ENCODE measurements around the gene GBP2.
"Not testable (repeated sequence)": the region's sequence is repeated elsewhere in the genome, so short reads cannot be mapped to it uniquely, and the experiment has no call there.

GBP2 gene, protein sequence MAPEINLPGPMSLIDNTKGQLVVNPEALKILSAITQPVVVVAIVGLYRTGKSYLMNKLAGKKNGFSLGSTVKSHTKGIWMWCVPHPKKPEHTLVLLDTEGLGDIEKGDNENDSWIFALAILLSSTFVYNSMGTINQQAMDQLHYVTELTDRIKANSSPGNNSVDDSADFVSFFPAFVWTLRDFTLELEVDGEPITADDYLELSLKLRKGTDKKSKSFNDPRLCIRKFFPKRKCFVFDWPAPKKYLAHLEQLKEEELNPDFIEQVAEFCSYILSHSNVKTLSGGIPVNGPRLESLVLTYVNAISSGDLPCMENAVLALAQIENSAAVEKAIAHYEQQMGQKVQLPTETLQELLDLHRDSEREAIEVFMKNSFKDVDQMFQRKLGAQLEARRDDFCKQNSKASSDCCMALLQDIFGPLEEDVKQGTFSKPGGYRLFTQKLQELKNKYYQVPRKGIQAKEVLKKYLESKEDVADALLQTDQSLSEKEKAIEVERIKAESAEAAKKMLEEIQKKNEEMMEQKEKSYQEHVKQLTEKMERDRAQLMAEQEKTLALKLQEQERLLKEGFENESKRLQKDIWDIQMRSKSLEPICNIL

DNA sequence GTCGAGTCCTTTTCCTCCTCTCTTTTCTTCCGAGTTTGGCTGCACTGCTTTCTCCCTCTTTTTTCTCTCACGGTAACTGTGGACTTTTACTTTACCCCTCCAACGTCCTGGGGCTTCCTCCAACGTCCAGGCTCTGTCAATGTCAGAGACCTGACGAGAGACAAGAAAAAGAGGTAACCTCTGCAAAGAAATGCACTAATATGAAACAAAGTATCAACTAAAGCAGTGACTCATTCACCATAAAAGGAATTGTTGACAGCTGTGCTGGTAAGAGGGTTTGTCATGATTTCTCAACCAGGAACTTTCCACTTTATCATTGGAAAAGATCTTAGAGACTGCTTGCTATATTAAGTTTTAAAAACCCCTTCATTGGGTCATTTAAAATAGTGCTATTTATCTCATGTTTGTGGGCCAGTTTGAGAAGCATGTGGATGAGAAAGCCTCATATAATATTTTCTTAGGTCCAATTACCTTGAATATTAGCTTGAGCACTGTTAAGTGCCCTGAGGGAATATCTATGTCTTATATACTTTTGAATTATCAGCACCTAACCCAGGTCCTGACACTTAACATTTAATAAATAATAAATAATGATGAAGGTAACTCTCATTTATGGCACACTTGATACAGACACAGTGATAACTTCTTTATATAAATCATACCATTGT is at the start of gene GBP2:
Gene GBP2, minus strand, starts transcription at position 202 of the 668 bp plus-strand sequence. CDS start 4,148 bp downstream, outside the sequence.
- DNase-seq (ENCODE audit: low spot score), result peak; percentile 81

DNA sequence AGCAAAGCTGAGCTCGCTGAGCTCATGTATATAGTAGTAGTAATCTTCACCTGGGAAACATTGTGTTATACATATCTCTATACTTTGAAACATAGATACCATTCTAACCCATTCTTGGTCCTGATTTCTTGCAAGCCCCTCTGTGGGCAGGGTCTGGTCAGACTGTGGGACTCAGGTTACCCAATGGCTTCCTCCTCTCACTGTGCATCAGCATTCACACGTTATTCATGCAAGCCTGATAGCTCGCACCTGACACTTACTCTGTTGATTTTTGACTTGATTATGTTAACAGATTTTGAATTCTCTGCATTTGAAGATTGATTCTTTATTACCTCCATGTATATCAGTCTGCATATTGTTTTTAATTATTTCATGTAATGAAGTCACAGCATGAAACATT is 48.6 kb upstream of the GBP2 start:
- DNase-seq (ENCODE audit: low spot score), result no peak

DNA sequence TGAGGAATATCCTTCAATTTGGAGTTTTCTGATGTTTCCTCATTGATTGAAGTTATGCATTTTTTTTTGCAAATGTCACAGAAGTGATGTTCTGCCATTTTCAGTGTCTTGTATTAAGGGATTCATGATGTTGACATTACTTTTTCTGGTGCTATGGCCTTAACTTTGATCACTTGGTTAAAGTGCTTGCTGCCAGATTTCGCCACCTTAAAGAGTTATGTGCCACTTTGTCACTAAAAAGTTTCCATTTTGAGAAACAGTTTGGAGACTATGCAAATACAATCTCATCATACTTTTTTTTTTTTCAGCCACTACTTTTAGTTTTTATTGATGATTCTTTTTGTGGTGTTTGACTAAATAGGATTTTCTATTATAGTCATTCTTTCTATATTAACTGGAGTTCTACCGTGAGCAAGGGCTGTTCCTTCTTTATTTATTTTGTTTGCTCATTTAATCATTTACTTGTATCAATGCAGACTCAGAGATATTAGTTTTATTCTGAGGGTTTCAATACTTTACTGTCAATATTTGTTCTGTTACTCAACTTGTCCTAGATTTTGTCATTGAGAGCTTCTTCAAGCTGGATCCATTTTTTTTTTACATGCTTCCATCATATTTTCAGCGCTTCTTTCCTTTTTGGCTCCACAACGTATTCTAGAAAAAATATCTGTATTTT is 46.7 kb upstream of the GBP2 start:
- DNase-seq (ENCODE audit: low spot score), result no peak

DNA sequence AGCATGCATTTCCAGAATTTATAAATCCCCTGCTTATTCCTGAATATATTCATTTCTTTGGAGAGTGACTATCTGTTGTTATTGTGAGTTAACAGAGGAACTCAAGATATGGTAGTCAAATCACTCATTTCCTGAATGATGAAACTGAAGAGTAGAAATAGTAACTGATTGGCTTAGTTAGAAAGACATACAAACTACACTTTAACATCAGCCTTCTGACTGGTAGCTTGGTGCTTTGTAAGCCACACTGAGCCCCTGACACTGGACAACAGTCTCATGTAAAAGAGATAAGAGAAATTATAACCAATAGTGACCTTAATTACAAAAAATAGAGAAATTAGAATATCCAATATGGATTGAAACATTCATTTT is 45.1 kb upstream of the GBP2 start:
- DNase-seq (ENCODE audit: low spot score), result no peak

DNA sequence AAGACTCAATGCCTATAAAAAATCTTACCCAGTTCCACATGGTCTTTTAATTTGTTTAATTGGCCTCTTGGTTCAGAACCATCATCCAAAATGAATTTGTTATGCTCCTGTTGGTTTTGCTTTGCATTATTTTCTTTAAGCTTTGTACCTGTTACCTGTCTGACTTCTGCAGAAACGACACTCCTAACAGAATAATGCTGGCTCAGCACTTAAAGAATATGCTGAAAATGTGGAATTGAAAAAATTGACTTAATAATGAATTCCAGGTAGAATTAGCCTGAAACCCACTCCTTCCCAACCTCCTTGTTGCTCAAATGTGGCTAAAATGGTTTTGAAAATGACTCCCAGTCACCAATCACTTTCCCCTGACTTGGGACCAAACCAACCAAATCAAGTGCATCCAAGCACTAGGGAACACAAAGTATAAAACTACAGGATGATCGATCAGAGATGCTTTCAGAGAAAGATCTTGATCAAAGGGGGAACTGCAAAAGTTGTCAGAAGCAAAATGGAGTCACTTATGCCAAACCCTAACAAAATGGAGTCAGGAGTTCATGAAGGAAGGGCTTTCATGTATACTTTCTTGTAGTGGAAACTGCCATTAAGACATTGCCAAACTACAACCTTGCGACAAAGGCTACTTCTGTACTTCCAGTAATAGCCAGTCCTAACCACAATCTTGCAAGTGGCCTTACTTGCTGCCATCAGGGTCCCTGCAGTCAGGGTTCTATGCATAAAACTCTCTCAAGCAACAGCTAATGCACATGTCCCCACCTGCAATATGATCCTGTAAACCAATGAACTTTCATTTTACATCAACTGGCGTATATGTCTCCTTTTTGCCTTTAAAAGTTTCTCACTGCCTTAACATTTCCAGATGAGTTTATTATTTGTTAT is 44.5 kb upstream of the GBP2 start:
- no peak for DNase-seq (ENCODE audit: low spot score)

DNA sequence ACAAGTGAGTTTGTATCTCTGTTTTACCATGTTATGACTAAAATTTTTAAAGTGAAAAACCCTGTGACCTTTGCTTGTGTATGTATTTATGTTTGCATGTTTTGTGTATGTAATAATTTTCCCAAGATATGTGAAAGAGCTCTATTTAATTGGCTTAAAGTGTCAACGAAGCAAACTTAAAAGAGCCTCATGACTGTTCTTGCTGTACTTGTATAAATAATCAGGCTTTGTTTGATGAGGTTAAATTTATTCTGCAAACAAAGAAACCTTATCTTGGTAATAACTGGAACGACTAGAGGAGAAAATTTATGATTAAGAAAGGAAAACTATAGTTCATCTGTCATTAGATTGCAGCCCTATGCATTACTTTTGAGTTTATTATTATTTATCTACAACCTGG is 43.3 kb upstream of the GBP2 start:
- DNase-seq (ENCODE audit: low spot score), result no peak

DNA sequence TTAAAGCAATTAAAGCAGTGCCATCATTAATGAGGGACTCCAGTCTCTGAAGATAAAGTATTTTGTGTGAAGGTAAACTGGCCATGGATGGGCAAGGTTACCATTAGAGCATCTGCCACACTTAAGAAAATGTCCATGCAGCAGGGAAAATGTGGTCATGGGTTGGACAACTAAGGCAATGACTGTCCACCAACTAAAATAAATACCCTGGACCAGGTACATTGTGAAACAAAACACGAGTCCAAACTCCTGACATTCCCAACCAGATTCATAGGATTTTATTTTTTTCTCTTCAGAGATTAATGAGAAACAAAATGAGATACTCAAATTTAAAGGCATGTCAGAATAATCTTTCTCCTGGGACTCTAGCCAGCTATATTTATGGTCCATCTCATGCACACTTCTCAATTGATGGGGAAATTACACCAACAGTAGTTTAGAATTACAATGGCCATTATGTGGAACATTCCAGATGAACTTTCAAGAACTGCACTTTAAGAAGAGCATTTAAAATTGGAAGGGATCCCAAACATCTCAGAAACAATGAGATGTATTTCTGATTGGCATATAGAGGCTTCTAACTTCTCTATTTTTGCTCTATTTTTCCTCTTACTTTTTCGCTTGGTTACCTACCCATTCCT is 41.8 kb upstream of the GBP2 start:
- no peak for DNase-seq (ENCODE audit: low spot score)

DNA sequence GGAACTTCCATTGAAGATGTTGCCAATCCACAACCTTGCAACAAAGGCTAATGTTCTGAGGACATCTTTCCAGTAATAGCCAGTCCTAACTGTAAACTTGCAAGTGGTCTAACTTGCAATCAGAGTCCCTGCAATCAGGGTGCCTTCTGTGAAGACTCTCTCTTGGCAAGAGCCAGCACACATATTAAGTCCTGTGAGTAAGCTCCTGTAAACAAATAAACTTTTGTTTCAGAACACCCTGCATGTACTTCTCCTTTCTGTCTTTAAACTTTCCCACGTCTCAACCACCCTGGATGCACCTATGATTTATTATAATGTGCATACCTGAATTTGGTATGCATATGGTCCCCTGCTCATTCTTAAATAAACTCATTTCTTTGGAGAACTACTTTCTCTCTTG is 40.8 kb upstream of the GBP2 start:
- peak; percentile 3 for DNase-seq (ENCODE audit: low spot score)

DNA sequence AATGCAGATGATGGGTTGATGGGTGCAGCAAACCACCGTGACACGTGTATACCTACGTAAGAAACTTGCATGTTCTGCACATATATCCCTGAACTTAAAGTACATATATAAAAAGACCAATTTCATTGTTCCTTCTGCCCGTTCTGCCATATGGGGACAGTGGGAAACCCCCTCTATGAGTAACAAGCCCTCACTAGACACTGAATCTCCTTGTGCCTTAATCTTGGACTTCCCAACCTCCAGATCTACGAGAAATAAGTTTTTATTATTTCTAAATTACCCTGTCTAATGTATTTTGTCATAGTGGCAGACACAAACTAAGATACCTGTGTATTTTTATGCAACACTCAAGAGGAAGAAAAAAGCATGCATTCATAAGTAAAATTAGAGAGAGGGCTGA is 39.9 kb upstream of the GBP2 start:
- DNase-seq (ENCODE audit: low spot score), result no peak

DNA sequence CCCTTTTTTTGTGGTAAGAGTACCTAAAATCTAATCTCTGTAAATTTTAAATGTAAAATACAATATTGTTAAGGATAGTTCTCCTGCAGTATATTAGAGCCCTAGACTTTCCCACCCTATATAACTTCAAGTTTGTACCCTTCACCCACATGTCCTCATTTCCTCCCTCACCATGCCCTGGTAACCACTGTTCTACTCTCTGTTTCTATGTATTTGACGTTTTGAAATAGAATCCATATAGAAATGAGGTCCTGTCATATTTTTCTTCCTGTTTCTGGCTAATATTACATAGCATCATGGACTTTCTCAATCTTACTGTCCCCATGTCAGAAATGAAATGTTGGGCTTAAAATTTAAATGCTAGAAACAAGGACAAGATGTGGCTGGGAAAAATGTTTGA is 25.1 kb upstream of the GBP2 start:
- DNase-seq (ENCODE audit: low spot score), result no peak

DNA sequence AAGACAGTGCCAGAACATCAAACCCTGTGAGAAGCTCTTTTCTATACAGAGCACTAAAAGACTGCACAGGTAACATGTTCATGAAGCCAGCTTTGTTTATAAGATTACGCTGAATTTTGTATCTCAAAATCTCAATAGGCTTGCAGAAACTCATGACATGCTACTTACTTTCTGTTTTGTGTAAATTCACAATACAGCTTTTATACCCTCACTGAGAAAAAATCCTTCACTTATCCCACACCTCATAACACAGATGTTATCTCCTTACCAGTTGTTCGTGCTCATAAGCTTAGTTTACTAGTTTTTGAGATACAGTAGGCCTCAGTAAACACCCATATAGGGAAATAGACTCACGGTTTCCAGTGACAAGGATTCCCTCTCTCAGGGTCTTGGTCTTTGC is 24.1 kb upstream of the GBP2 start:
- no peak for DNase-seq (ENCODE audit: low spot score)

DNA sequence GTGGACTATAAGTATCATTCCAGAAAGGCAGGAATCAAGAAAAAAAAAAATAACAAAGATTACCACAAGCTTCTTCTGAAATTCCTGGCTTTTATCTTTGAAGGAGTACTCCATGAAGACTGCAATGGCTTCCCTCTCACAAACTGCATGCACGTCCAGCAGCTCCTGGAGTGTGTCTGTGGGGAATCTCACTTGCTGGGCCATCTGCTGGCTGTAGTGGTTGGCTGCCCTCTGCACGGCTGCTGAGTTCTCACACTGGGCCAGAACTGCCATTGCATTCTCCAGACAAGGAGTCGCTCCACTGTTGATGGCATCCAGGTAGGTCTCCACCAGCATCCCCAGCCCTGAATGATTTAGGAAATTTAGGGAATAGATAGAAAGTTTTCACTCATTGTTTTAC is 23.3 kb upstream of the GBP2 start:
- peak; percentile 27 for DNase-seq (ENCODE audit: low spot score)

DNA sequence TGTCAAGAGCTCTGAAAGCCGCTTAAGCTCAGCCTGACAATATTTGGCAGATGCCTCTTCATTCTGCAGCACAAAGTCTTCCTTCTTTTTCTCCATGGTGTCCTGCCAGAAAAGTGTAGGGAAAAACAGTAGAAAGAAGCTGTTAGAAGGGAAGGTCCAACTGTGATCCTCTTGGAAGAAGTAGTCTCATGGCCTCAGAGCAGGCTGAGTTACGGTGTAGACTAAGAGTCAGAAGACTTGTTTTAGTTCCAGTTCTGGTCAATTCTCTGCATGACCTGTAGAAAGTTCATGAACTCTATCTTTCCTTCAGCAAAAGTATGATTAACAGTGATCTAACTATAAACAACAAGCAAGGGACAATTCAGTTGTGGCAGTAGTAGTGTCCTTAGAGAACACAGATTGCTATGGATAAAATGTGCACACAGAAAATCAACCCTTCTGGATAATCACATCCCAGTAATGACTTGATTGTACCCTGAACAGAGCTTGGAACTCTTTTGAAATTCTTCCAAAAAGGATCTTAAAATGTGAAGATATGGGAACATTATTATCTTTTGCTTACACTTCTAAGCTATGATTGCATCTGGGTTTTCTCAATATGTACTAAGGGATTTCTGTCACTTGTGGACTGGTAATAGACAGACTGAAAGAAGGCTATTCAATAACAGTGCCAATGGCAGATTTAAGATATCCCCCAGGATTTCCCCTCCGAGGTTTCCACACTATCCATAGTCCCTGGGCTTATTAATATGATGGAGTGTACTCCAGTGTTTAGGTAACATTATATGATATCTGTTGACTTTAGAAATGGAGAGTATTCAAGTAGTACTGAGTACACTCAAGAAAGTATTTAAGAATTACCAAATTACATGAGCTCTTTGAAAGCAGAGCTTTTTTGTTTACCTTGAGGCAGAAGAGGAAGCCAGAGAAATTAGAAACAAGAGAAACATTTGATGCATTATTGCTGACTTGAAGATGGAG is 22.1 kb upstream of the GBP2 start:
- DNase-seq (ENCODE audit: low spot score), result no peak

DNA sequence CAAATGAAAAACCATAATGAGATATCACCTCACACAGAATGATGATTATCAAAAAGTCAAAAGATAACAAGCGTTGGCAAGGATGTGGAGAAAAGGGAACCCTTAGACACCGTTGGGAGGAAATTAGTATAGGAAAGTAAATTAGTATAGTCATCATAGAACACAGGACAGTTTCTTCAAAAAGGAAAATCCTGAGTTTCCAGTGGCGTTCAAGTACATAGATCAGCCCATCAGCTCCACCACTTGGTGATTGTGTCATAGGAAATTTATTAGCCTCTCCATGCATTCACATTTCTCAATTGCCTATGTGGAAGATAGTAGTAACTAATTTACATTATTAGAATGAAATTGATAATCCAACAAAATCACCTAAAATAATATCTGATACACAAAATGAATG is 20.8 kb upstream of the GBP2 start:
- DNase-seq (ENCODE audit: low spot score), result no peak

DNA sequence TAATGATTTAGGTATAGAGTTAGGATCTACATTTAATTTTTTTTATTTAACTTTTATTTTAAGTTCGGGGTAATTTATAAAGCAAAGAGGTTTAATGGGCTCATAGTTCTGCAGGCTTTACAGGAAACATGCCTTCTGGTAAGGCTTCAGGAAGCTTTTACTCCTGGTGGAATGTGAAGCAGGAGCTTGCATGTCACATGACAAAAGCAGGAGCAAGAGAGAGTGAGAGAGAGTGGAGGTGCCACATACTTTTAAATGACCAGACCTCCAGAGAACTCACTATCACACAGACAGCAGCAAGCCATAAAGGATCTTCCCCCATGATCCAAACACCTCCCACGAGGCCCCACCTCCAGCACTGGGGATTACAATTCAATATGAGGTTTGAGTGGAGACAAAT is 17.6 kb upstream of the GBP2 start:
- no peak for DNase-seq (ENCODE audit: low spot score)

DNA sequence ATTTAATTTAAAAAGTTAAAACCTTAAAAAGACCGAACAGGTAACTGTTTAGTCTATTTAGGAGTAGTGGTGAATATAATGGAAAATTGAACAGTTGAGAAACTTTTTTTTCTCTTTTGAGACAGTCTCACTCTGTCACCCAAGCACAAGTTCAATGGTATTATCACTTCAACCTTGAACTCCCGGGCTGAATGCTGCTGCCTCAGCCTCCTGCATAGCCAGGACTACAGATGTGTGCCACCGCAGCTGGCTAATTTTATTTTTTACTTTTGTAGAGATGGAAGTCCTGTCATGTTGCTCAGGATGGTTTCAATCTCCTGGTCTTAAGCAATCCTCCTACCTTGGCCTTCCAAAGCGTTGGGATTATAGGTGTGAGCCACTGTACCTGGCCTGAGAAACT is 16.2 kb upstream of the GBP2 start:
- no peak for DNase-seq (ENCODE audit: low spot score)

DNA sequence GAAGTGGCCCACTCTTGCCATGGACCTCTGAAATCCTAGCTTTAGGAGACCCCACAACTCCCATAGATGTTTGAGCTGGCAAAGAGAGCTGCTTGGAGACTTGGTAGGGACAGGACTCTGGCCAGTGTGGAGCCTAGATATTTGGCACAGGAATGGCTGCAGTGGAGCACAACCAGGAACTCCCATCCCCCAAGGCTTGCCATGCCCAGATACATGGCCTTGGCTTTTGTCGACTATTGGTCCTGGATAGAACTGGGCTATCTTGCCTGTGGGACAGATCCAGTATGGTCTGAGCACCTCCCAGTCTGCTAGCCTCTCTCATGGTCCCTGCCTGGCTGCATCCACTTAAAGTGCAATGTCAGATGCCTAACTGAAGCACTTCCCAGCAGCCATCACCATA is 7.8 kb upstream of the GBP2 start:
- DNase-seq (ENCODE audit: low spot score), result no peak

DNA sequence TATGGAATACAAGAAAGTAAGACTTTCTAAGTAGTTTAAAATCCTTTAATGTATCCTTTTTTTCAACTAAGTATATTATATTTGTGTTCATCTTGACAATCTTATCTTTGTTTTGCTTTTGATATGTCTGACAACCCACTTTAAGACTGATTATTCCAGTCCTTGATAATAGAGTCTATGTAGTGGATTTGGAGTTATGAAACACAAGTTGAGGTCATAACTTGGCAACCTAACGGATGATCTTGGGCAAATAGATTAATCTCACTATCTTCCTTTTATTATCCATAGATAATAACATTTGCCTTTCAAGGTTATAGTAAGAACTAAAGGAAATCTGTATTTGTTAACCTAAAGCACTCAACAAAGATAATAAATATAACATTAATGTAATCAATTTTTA is 4.8 kb upstream of the GBP2 start:
- no peak for DNase-seq (ENCODE audit: low spot score)

DNA sequence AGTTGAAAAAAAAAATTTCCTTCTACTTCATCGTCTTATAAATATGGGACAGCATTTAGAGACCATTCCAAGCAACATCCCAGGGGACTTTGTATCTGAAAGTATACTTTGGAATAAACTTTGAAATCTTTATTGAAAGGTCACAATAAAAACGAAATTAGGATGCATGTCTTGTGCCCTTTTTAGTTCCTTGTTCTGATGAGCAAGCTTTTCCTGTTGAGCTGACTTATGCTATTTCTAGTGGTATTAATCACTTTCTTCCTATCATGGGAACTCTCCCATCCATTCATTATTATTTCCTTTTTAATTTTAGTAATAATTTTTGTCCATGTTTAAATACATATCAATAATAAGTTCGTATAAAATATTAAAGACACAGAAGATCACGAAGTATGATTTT is 4.0 kb upstream of the GBP2 start:
- no peak for DNase-seq (ENCODE audit: low spot score)

DNA sequence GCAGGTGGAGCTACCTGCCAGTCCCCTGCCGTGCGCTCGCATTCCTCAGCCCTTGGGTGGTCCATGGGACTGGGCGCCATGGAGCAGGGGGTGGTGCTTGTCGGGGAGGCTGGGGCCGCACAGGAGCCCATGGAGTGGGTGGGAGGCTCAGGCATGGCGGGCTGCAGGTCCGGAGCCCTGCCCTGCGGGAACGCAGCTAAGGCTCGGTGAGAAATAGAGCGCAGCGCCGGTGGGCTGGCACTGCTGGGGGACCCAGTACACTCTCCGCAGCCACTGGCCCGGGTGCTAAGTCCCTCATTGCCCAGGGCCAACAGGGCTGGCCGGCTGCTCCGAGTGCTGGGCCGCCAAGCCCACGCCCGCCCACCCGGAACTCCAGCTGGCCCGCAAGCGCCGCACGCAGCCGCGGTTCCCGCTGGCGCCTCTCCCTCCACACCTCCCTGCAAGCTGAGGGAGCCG is 2.1 kb upstream of the GBP2 start:
- not testable (repeated sequence) for DNase-seq (ENCODE audit: low spot score)

All from AG08396 (cell line).